Measurements from ENCODE around the gene SCAMP4.

SCAMP4 gene

GRCh38 chr19:1969176-1970002, 64.2 kb downstream of the SCAMP4 start:
- CTCF ChIA-PET, result no interaction called here
- Histone ChIP-seq H3K36me3 (ENCODE audit: control insufficient read depth in 2 of 2, insufficient read depth in 1 of 2, low read length in 2 of 2) (peaks cover 3 to 30% of the 10 kb centered on the region in 2 experiments; a peak in 2 of 3 replicates), H3K9me3 (ENCODE audit: control insufficient read depth, insufficient read depth, low read depth, low read length) (no peaks in the 10 kb centered on the region), H3K4me1 (ENCODE audit: control insufficient read depth, insufficient read depth, low read length) (no peaks in the 10 kb centered on the region), H3K4me3 (ENCODE audit: low read depth, low read length) (no peak overlapping the region), H3K27ac (ENCODE audit: extremely low read depth, low read depth, low read length) (no peak overlapping the region)
- POLR2A ChIA-PET, result interaction anchor here (0.6 kb wide), 2 partner anchors 40 to 46 kb away, joined by 3 to 4 read pairs; no protein-coding TSS in a partner anchor
- TF ChIP-seq ZBTB8A (tag by site-specific recombination; IDR thresholded peaks at IDR 0.05), result no peak
- TF ChIP-seq SCRT2 (tag by site-specific recombination; IDR thresholded peaks at IDR 0.05), result no peak
- no peak for TF ChIP-seq ZNF529 (tag by site-specific recombination; IDR thresholded peaks at IDR 0.05; ENCODE audit: insufficient replicate concordance)
- TF ChIP-seq ZNF629 (tag by site-specific recombination; IDR thresholded peaks at IDR 0.05), result no peak
- no peak for TF ChIP-seq REPIN1 (tag by site-specific recombination; IDR thresholded peaks at IDR 0.05; ENCODE audit: low read depth)
- no peak for TF ChIP-seq KLF7 (tag by site-specific recombination; IDR thresholded peaks at IDR 0.05; ENCODE audit: borderline replicate concordance)
- TF ChIP-seq ZNF664 (tag by site-specific recombination; IDR thresholded peaks at IDR 0.05), result no peak
- TF ChIP-seq ZNF248 (tag by site-specific recombination; IDR thresholded peaks at IDR 0.05), result no peak
- TF ChIP-seq ZNF513 (tag by site-specific recombination; IDR thresholded peaks at IDR 0.05), result no peak
- TF ChIP-seq ZNF768 (tag by site-specific recombination; IDR thresholded peaks at IDR 0.05), result no peak
- TF ChIP-seq ZSCAN23 (tag by site-specific recombination; IDR thresholded peaks at IDR 0.05), result no peak
- no peak for TF ChIP-seq ZNF548 (tag by site-specific recombination; IDR thresholded peaks at IDR 0.05)
- TF ChIP-seq, protein P1, sequence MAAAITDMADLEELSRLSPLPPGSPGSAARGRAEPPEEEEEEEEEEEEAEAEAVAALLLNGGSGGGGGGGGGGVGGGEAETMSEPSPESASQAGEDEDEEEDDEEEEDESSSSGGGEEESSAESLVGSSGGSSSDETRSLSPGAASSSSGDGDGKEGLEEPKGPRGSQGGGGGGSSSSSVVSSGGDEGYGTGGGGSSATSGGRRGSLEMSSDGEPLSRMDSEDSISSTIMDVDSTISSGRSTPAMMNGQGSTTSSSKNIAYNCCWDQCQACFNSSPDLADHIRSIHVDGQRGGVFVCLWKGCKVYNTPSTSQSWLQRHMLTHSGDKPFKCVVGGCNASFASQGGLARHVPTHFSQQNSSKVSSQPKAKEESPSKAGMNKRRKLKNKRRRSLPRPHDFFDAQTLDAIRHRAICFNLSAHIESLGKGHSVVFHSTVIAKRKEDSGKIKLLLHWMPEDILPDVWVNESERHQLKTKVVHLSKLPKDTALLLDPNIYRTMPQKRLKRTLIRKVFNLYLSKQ (tag by site-specific recombination; IDR thresholded peaks at IDR 0.05; ENCODE audit: borderline replicate concordance), result no peak

- H3K9me3 ChIP-seq (ENCODE audit: control insufficient read depth, insufficient read depth, low read depth, low read length), result no peaks in the 10 kb centered on the region
- ChIA-PET CTCF (no interaction called here), POLR2A (interaction anchor here (0.6 kb wide), 1 partner anchor 39 kb away, joined by 3 read pairs; no protein-coding TSS in a partner anchor)
- 0 out of 2 replicates have a peak, but pooled peaks have one; percentile 18 for TF ChIP-seq KLF8 (tag by site-specific recombination; IDR thresholded peaks at IDR 0.05)
- no peak for TF ChIP-seq ZNF670 (tag by site-specific recombination; IDR thresholded peaks at IDR 0.05; ENCODE audit: low read depth)
- H3K4me1 ChIP-seq (ENCODE audit: control insufficient read depth, insufficient read depth, low read length), result no peaks in the 10 kb centered on the region
- H3K4me3 ChIP-seq (ENCODE audit: low read depth, low read length), result no peak overlapping the region
- no peak overlapping the region for H3K27ac ChIP-seq (ENCODE audit: extremely low read depth, low read depth, low read length)
- H3K36me3 ChIP-seq (ENCODE audit: control insufficient read depth in 2 of 2, insufficient read depth in 1 of 2, low read length in 2 of 2), result peaks cover 3 to 38% of the 10 kb centered on the region in 2 experiments; a peak in 2 of 3 replicates
Observed at GRCh38 chr19:1970003-1970805, 65.0 kb downstream of the SCAMP4 start.

- TF ChIP-seq HIC1 (tag by site-specific recombination; IDR thresholded peaks at IDR 0.05) (peak; percentile 78), ZNF76 (tag by site-specific recombination; IDR thresholded peaks at IDR 0.05; ENCODE audit: borderline replicate concordance, low read depth) (no peak)
- H3K4me1 ChIP-seq (ENCODE audit: control insufficient read depth, insufficient read depth, low read length), result no peaks in the 10 kb centered on the region
- no peaks in the 10 kb centered on the region for H3K9me3 ChIP-seq (ENCODE audit: control insufficient read depth, insufficient read depth, low read depth, low read length)
- H3K4me3 ChIP-seq (ENCODE audit: low read depth, low read length), result no peak overlapping the region
- CTCF ChIA-PET, result interaction anchor here (0.7 kb wide), 1 partner anchor 81 kb away, joined by 3 read pairs; no protein-coding TSS in a partner anchor
- H3K36me3 ChIP-seq (ENCODE audit: control insufficient read depth in 2 of 2, insufficient read depth in 1 of 2, low read length in 2 of 2), result peaks cover 3 to 45% of the 10 kb centered on the region in 2 experiments; a peak in 2 of 3 replicates
- POLR2A ChIA-PET, result no interaction called here
- H3K27ac ChIP-seq (ENCODE audit: extremely low read depth, low read depth, low read length), result no peak overlapping the region
Observed at GRCh38 chr19:1970806-1971502, 65.8 kb downstream of the SCAMP4 start.

Measured in HEK293 (cell line).